K562 (cell line): ENCODE measurements around the gene TMEM126B. TPM values are rescaled to one million over a fixed set of nuclear protein-coding genes. Genes with fewer than 3 reads are reported as not detected.

Experiments used
- ARNT ChIP-seq, 2 experiments: fragments of 450-650 bp; IDR thresholded peaks; 2 replicates each; pipeline ENCODE4 v1.6.1; 2016; ENCODE audit warnings: mild to moderate bottlenecking in 1 of 2
- C11orf30 ChIP-seq: fragments of 450-650 bp; IDR thresholded peaks from 2 replicates; pipeline ENCODE4 v1.6.1; 2016; ENCODE audit warnings: low read depth, mild to moderate bottlenecking
- FOS ChIP-seq: IDR thresholded peaks from 3 replicates; pipeline ENCODE4 v1.6.1; 2011; ENCODE audit not compliant: insufficient read length; ENCODE audit errors: extremely low read depth
- LEF1 ChIP-seq: fragments of 450-650 bp; IDR thresholded peaks from 2 replicates; pipeline ENCODE4 v1.6.1; 2016; ENCODE audit warnings: mild to moderate bottlenecking
- MCM2 ChIP-seq: fragments of 450-650 bp; IDR thresholded peaks from 2 replicates; pipeline ENCODE4 v1.6.1; 2017; ENCODE audit warnings: low read depth, mild to moderate bottlenecking
- MYBL2 ChIP-seq, 2 experiments: fragments of 450-650 bp in 1 of 2; sonication (generic) in 1 of 2; formaldehyde crosslinking in 1 of 2; IDR thresholded peaks; 2 replicates each; pipeline versions ENCODE4 v1.6.1 to v1.8.1; 2017 to 2022; ENCODE audit warnings: borderline replicate concordance in 1 of 2, inconsistent platforms in 1 of 2, low read depth in 1 of 2, mild to moderate bottlenecking in 1 of 2, missing genetic modification reagents in 1 of 2, moderate library complexity in 1 of 2
- PATZ1 ChIP-seq: fragments of 250-450 bp; sonication (Bioruptor Pico); IDR thresholded peaks from 2 replicates; pipeline ENCODE4 v1.5.0; 2020; ENCODE audit warnings: mild to moderate bottlenecking, borderline replicate concordance
- PCBP1 ChIP-seq: fragments of 200-400 bp; formaldehyde crosslinking; IDR thresholded peaks from 2 replicates; pipeline ENCODE4 v1.6.1; 2018; ENCODE audit warnings: mild to moderate bottlenecking, low read depth, low read length; ENCODE audit not compliant: poor library complexity, severe bottlenecking
- SLC30A9 ChIP-seq: fragments of 250-450 bp; sonication (Bioruptor Pico); IDR thresholded peaks from 2 replicates; pipeline ENCODE4 v1.8.0; 2022; ENCODE audit warnings: mild to moderate bottlenecking, moderate library complexity
- ZNF217 ChIP-seq: sonication (generic); formaldehyde crosslinking; IDR thresholded peaks from 2 replicates; pipeline ENCODE4 v1.8.0; 2022; ENCODE audit warnings: mild to moderate bottlenecking, missing genetic modification reagents
- ZNF23 ChIP-seq: fragments of 250-450 bp; sonication (Bioruptor Pico); IDR thresholded peaks from 2 replicates; pipeline ENCODE4 v1.4.0; 2020; ENCODE audit warnings: mild to moderate bottlenecking
- ZNF263 ChIP-seq: sonication (generic); formaldehyde crosslinking; IDR thresholded peaks from 2 replicates; pipeline ENCODE4 v1.8.0; 2022; ENCODE audit warnings: mild to moderate bottlenecking, missing genetic modification reagents, borderline replicate concordance
- ZNF384 ChIP-seq: IDR thresholded peaks from 2 replicates; pipeline ENCODE4 v1.6.1; 2012; ENCODE audit warnings: low read depth, low read length, improper control_type of control experiment
- ZNF41 ChIP-seq: fragments of 250-450 bp; sonication (Bioruptor Pico); conservative IDR thresholded peaks from 2 replicates; pipeline ENCODE4 v1.4.0; 2020; ENCODE audit warnings: mild to moderate bottlenecking
- ZSCAN29 ChIP-seq: fragments of 450-650 bp; IDR thresholded peaks from 2 replicates; pipeline ENCODE4 v1.6.1; 2017
- polyA plus RNA-seq, 8 experiments: library from polyadenylated mRNA; depleted of rRNA in 4 of 8; stranded (reverse) in 5 of 8; unstranded in 3 of 8; fragments of >200 nt; fragmentation: Nextera tagmentation in 2 of 8; fragmentation: Illumina TruSeq in 1 of 8; extraction: Ambion mirVana in 2 of 8; extraction: Trizol in 1 of 8; gene quantifications; 2 replicates each; pipeline versions ENCODE4 v1.2.1 to v1.2.3, GENCODE V29; 2011 to 2014; ENCODE audit warnings: inconsistent platforms in 1 of 8, missing spikeins in 1 of 8
- total RNA-seq, 7 experiments: library from RNA; depleted of rRNA in 6 of 7; stranded (reverse); fragments of >200 nt in 6 of 7; fragmentation: Illumina TruSeq in 2 of 7; extraction: Trizol in 2 of 7; gene quantifications; 2 replicates each; pipeline versions ENCODE4 v1.2.1 to v1.2.3, GENCODE V29; 2011 to 2021; ENCODE audit warnings: low replicate concordance in 1 of 7
- TF ChIP-seq, protein P1 (sequence below): fragments of 250-450 bp; sonication (Bioruptor Pico); IDR thresholded peaks from 2 replicates; pipeline ENCODE4 v1.8.0; 2021; ENCODE audit warnings: moderate library complexity, mild to moderate bottlenecking, inconsistent platforms
- TF ChIP-seq, protein P2 (sequence below), 2 experiments: IDR thresholded peaks in 1 of 2; conservative IDR thresholded peaks in 1 of 2; 2 replicates each; pipeline ENCODE4 v1.6.1; 2016; ENCODE audit warnings: low read depth in 2 of 2, mild to moderate bottlenecking in 1 of 2, missing compliant biosample characterization in 1 of 2, missing genetic modification characterization in 1 of 2, moderate library complexity in 1 of 2
- TF ChIP-seq, protein P3 (sequence below), 3 experiments: IDR thresholded peaks in 2 of 3; conservative IDR thresholded peaks in 1 of 3; 2 replicates each; pipeline ENCODE4 v1.5.1; 2011 to 2012; ENCODE audit warnings: low read length in 3 of 3, mild to moderate bottlenecking in 3 of 3, control low read depth in 2 of 3, improper control_type of control experiment in 1 of 3, inconsistent platforms in 1 of 3, low read depth in 1 of 3, mixed read lengths in 1 of 3, moderate library complexity in 1 of 3; ENCODE audit not compliant: insufficient read depth in 2 of 3

The TMEM126B gene
- total and polyA plus RNA-seq, 9 of the 15 experiments (the other 6 are each of a cell fraction or from before 2014, with no cell fraction given): 85.5 to 226 (median 164) TPM

GRCh38 chr11:85627998-85628770, at the start of gene TMEM126B (continued):
- TF ChIP-seq MYBL2 (IDR thresholded peaks at IDR 0.05; ENCODE audit: low read depth): no peak; the same call in 1 of the 2 replicates
- no peak for TF ChIP-seq MYBL2 (CRISPR knock-in tag; IDR thresholded peaks at IDR 0.05; ENCODE audit: borderline replicate concordance)
- no peak for TF ChIP-seq ZNF23 (CRISPR knock-in tag)
- no peak for TF ChIP-seq PCBP1
- TF ChIP-seq PATZ1 (CRISPR knock-in tag): no peak
- peak; percentile 49; the same call in 1 of the 2 replicates for TF ChIP-seq LEF1
- TF ChIP-seq, protein P1, sequence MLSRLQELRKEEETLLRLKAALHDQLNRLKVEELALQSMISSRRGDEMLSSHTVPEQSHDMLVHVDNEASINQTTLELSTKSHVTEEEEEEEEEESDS: no peak
- TF ChIP-seq ZNF41 (CRISPR knock-in tag): 0 out of 2 replicates have a peak, but pooled peaks have one; percentile 16
- TF ChIP-seq, protein P2, sequence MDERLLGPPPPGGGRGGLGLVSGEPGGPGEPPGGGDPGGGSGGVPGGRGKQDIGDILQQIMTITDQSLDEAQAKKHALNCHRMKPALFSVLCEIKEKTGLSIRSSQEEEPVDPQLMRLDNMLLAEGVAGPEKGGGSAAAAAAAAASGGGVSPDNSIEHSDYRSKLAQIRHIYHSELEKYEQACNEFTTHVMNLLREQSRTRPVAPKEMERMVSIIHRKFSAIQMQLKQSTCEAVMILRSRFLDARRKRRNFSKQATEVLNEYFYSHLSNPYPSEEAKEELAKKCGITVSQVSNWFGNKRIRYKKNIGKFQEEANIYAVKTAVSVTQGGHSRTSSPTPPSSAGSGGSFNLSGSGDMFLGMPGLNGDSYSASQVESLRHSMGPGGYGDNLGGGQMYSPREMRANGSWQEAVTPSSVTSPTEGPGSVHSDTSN (CRISPR knock-in tag; IDR thresholded peaks at IDR 0.05; ENCODE audit: low read depth): peak; percentile 52
- TF ChIP-seq, protein P2 (tag; conservative IDR thresholded peaks at IDR 0.05; ENCODE audit: low read depth): peak; percentile 96
- no peak for TF ChIP-seq ZNF384
- TF ChIP-seq ZNF263 (CRISPR knock-in tag): no peak; the same call in 1 of the 2 replicates
- TF ChIP-seq C11orf30: peak; percentile 96
- no peak for TF ChIP-seq ZNF217 (CRISPR knock-in tag)
- TF ChIP-seq, protein P3, sequence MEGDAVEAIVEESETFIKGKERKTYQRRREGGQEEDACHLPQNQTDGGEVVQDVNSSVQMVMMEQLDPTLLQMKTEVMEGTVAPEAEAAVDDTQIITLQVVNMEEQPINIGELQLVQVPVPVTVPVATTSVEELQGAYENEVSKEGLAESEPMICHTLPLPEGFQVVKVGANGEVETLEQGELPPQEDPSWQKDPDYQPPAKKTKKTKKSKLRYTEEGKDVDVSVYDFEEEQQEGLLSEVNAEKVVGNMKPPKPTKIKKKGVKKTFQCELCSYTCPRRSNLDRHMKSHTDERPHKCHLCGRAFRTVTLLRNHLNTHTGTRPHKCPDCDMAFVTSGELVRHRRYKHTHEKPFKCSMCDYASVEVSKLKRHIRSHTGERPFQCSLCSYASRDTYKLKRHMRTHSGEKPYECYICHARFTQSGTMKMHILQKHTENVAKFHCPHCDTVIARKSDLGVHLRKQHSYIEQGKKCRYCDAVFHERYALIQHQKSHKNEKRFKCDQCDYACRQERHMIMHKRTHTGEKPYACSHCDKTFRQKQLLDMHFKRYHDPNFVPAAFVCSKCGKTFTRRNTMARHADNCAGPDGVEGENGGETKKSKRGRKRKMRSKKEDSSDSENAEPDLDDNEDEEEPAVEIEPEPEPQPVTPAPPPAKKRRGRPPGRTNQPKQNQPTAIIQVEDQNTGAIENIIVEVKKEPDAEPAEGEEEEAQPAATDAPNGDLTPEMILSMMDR (IDR thresholded peaks at IDR 0.05 in 2 of 3, conservative IDR thresholded peaks at IDR 0.05 in 1 of 3; ENCODE audit: insufficient read depth in 2 of 3, low read depth in 1 of 3, low read length in 3 of 3): no peak
- no peak; a peak in 1 of 4 replicates for TF ChIP-seq ARNT (IDR thresholded peaks at IDR 0.05)
- TF ChIP-seq MCM2: no peak
- TF ChIP-seq SLC30A9: no peak
- TF ChIP-seq FOS: peak; percentile 27
- TF ChIP-seq ZSCAN29: no peak
